ENCODE data around the gene CEP85. TPM values are rescaled to one million over a fixed set of nuclear protein-coding genes. Genes with fewer than 3 reads are reported as not detected.
A peak's percentile ranks its signal among the peaks of the same experiment; 100 is the strongest.

CEP85 gene
- total RNA-seq, 3 donors from 2014 or later, result 10.7 to 15.9 (median 15.6) TPM

- Histone ChIP-seq H3K4me1 (ENCODE audit: low read depth) (no peaks in the 10 kb centered on the region), H3K4me3 (no peak overlapping the region), H3K36me3 (ENCODE audit: low read depth) (no peaks in the 10 kb centered on the region), H3K9me3 (no peaks in the 10 kb centered on the region)
- DNase-seq (no peak), ATAC-seq (no peak)
- intact Hi-C loops (cut with DNase I, micrococcal nuclease), result no loop called here
- no peak for TF ChIP-seq CTCF (IDR thresholded peaks at IDR 0.05)
Measured at GRCh38 chr1:26213335-26213905, 20.6 kb upstream of the CEP85 start.

GRCh38 chr1:26215246-26215645 lies 18.8 kb upstream of the CEP85 start:
- DNase-seq, result no peak
- intact Hi-C loops (cut with DNase I, micrococcal nuclease), result no loop called here
- H3K4me1 ChIP-seq (ENCODE audit: low read depth), result no peaks in the 10 kb centered on the region
- H3K9me3 ChIP-seq, result no peaks in the 10 kb centered on the region
- no peak for TF ChIP-seq CTCF (IDR thresholded peaks at IDR 0.05)
- ATAC-seq, result no peak
- no peak overlapping the region for H3K4me3 ChIP-seq
- no peaks in the 10 kb centered on the region for H3K36me3 ChIP-seq (ENCODE audit: low read depth)

- peak in 2 of 3 donors; percentile 38 to 69 for DNase-seq
- H3K36me3 ChIP-seq (ENCODE audit: low read depth), result no peaks in the 10 kb centered on the region
- H3K4me1 ChIP-seq (ENCODE audit: low read depth), result peaks cover 4% of the 10 kb centered on the region
- H3K4me3 ChIP-seq, result no peak overlapping the region
- TF ChIP-seq CTCF (IDR thresholded peaks at IDR 0.05), result no peak
- H3K9me3 ChIP-seq, result no peaks in the 10 kb centered on the region
- intact Hi-C loops (cut with DNase I, micrococcal nuclease), result no loop called here
- ATAC-seq, result peak; percentile 48
Measured at GRCh38 chr1:26218906-26219494, 15.0 kb upstream of the CEP85 start.

GRCh38 chr1:26220199-26220912 lies 13.6 kb upstream of the CEP85 start:
- TF ChIP-seq CTCF (IDR thresholded peaks at IDR 0.05), result no peak
- ATAC-seq (no peak), DNase-seq (no peak)
- Histone ChIP-seq H3K4me3 (no peak overlapping the region), H3K4me1 (ENCODE audit: low read depth) (peaks cover 10% of the 10 kb centered on the region), H3K9me3 (no peaks in the 10 kb centered on the region), H3K36me3 (ENCODE audit: low read depth) (no peaks in the 10 kb centered on the region)
- intact Hi-C loops (cut with DNase I, micrococcal nuclease), result no loop called here

GRCh38 chr1:26221094-26221493 lies 12.9 kb upstream of the CEP85 start:
- H3K36me3 ChIP-seq (ENCODE audit: low read depth), result no peaks in the 10 kb centered on the region
- ATAC-seq, result no peak
- no peak for TF ChIP-seq CTCF (IDR thresholded peaks at IDR 0.05)
- no peak for DNase-seq
- no peak overlapping the region for H3K4me3 ChIP-seq
- H3K4me1 ChIP-seq (ENCODE audit: low read depth), result peaks cover 14% of the 10 kb centered on the region
- intact Hi-C loops (cut with DNase I, micrococcal nuclease), result no loop called here
- H3K9me3 ChIP-seq, result no peaks in the 10 kb centered on the region

All from mucosa of descending colon (tissue), 3 donors.